Central memory CD4-positive, alpha-beta T cell (primary cell): ENCODE data around the gene F7.
"Not testable (repeated sequence)": the region's sequence is repeated elsewhere in the genome, so short reads cannot be mapped to it uniquely, and the experiment has no call there.

Experiments
- DNase-seq: peaks from one replicate; pipeline ENCODE4 v3.0.0; 2022

Gene F7

GRCh38 chr13:113087923-113088690, 17.5 kb upstream of the F7 start:
- no peak for DNase-seq

GRCh38 chr13:113088691-113089020, 16.9 kb upstream of the F7 start:
- DNase-seq = no peak

- DNase-seq = no peak
These were observed 15.7 kb upstream of the F7 start for GRCh38 chr13:113089693-113090414.

DNA sequence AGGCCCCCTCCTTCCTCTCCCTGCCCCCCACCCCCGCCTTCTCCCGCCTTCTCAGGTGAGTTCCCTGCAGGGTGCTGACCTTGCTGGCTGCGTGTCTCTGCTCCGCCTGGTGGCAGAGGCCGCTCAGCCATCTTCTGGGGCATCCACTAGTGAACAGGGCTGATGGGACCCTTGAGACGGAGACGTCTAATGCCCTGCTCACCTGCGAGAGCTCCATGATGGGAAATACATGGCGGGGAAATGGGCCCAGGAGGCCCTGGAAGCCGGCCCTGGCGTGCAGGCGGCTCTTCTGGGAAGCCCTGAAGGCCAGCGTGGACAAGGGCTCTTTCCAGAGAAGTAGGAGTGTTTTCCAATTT, 15.2 kb upstream of the F7 start:
- no peak for DNase-seq

DNA sequence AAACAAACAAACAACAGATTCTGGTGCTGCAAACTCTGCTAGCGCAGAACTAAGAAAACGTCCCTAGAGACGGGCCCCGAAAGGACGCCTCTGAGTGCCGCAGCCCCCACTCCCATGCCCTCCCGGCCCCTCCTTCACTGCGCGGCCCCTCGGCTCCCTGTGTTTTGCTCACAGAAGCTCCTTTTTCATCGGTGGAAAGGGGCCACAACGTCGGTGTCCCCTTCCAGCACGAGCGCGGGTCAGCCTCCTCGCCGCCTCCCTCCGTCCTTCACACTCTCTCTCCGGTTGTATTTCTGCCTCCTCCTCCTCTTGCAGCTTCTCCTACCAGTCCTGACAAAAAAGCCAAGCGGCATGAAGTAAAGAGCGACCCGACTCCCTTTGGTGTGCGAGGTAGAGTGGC, 14.8 kb upstream of the F7 start:
- DNase-seq = no peak

GRCh38 chr13:113091211-113091771, 14.3 kb upstream of the F7 start:
- DNase-seq = no peak

DNA sequence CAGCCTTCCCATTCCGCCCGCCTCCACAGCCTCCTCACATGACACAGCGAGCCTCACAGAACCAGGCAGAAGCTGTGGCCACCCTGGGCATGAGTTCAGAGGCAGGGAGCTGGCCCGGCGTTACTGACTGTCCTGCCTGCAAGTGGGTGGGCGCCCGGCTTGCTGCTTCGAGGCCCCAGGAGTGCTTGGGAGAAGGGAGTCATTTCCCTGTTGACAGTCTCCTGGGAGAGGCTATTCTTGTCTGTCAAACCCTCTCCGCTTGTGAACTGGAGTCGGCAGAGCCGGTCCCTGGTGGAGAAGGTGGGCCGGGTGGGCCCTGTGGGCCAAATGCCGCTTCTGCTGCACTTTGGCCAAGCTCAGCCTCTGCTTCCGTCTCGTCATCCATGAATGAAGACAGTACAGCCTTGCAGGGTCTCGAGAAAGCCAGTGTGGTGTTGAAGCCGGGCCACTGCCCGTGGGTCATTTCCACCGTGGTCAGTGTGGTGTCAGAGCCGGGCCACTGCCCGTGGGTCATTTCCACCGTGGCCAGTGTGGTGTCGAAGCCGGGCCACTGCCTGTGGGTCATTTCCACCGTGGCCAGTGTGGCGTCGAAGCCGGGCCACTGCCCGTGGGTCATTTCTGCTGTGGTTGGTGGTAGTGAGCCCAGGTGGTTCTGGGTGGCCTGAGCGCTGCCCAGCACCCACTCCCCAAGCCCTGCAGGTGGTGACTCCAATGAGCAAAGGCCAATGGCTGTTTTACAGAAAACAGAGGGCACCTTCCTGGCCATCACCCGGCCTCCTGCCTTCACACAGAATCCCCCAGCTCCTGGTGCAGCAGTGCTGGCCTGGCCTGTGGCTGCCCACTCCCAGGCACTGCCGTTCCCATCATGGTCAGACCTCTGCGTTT, 13.5 kb upstream of the F7 start:
- no peak for DNase-seq

- DNase-seq = no peak
These were observed 12.6 kb upstream of the F7 start for GRCh38 chr13:113092776-113093579.

DNA sequence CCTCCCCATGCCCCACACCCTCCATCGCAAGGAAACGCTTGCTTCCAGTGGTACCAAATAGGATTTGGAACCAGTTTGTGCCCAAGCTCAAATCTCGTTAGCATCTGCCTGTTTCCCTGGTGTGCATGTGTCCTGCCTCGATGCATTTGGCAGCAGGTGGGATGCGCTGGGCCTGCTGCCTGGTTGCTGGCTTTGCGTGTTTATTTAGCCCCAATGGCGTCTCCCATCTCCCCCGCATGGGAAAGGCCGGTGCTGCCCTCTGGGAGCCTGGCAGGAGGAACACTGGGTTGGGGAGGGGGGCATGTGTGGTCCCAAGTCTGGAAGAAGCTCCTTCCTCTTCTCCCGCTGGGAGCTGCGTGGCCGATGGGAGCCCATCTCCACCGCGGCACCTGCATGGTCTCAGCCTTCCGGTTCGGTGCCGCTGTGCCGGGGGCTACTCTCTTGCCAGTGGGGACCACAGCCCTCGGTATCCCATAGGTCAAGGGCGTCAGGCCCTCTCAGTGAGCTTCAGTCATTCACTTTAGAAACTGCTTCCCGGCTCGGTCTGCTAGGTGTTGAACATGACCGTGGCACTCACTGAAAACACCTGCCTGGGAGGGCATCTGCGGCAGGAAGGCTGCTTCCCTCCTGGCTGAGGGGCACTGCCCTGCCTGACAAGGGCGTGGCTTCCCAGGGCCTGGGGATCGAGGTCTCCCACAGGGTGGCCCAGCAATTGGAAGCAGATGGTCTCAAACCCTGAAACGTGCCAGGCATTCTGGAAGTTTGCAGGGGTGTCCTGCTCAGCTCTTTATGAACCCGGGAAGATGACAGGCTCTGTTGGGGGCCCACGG, 11.8 kb upstream of the F7 start:
- no peak for DNase-seq

DNA sequence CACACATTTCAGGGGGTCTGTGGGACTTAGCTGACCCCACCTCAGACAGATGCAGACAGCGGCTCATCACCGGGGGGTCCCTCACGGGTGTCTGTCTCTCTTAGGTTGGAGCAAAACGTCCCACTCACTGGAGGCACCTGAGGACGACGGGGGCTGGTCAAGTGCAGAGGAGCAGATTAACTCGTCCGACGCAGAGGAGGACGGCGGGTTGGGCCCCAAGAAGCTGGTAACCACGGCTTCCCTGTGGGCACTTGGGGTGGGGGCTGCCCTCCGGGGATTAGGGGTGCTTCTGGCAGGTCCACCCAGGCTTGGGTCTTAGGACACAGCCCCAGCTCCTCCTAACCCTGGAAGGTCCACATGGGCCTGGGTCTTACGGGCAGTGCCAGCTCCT, 11.2 kb upstream of the F7 start:
- no peak for DNase-seq

- DNase-seq = no peak
These were observed 10.2 kb upstream of the F7 start for GRCh38 chr13:113095146-113096051.

GRCh38 chr13:113096052-113096744, 9.4 kb upstream of the F7 start:
- DNase-seq = no peak

GRCh38 chr13:113096745-113097305, 8.8 kb upstream of the F7 start:
- no peak for DNase-seq

- DNase-seq = no peak
These were observed 7.9 kb upstream of the F7 start for GRCh38 chr13:113097651-113098050.

- DNase-seq = no peak
These were observed 7.3 kb upstream of the F7 start for GRCh38 chr13:113098162-113098732.

GRCh38 chr13:113099142-113099541, 6.4 kb upstream of the F7 start:
- no peak for DNase-seq

- DNase-seq = not testable (repeated sequence)
These were observed 3.3 kb upstream of the F7 start for GRCh38 chr13:113102302-113102701.

- DNase-seq = no peak
These were observed 2.9 kb upstream of the F7 start for GRCh38 chr13:113102727-113103126.

GRCh38 chr13:113103646-113104045, 1.9 kb upstream of the F7 start:
- no peak for DNase-seq
